Astrocyte of the spinal cord (primary cell): ENCODE results near the gene RGS11.

Experiments used
- DNase-seq: peaks from one replicate; pipeline ENCODE4 v3.0.0; 2011; ENCODE audit warnings: low read depth, low spot score
- H3K4me3 ChIP-seq: 2 replicates; pipeline ENCODE4 v1.5.1; 2011; ENCODE audit warnings: low read depth, mild to moderate bottlenecking, low read length, moderate library complexity
- in situ Hi-C: cut with HindIII; loops from 2 replicates; pipeline ENCODE4 v1.10.0; 2017; ENCODE audit warnings: low sequenced_read_pairs
- TF ChIP-seq, protein P1 (sequence below): IDR thresholded peaks from 2 replicates; pipeline ENCODE4 v1.5.1; 2012; ENCODE audit warnings: low read depth, mild to moderate bottlenecking, low read length, inconsistent platforms

The RGS11 gene

DNA sequence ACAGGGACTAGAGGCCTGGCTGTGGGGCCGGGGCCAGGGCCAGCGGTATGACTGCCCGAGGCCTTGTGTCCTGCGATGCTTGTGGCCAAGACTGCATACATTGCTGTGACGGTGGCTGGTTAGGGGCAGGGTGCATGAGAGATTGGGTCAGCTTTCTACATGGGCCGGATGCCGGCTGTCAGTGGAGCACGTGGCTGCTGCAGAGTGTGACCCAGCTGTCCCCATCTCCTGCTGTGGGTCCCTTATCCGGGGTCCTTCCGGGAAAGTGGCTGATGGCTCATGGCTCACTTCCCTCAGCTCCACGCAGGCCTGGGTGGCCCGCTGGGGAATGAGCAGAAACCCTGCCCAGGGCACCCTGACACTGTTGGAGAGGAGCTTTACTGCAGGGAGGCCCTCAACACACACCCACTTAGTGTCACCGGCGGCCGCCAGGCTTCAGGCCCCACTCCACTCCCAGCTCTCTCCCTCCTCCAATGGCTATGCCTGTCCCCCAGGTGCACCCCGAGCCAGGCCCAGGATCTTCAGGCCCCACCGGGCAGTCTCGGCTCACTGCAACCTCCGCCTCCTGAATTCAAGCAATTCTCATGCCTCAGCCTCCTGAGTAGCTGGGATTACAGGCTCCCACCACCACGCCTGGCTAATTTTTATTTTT is 808 bp upstream of the RGS11 start:
- DNase-seq = no peak
- in situ Hi-C loops = no loop called here
- TF ChIP-seq, protein P1, sequence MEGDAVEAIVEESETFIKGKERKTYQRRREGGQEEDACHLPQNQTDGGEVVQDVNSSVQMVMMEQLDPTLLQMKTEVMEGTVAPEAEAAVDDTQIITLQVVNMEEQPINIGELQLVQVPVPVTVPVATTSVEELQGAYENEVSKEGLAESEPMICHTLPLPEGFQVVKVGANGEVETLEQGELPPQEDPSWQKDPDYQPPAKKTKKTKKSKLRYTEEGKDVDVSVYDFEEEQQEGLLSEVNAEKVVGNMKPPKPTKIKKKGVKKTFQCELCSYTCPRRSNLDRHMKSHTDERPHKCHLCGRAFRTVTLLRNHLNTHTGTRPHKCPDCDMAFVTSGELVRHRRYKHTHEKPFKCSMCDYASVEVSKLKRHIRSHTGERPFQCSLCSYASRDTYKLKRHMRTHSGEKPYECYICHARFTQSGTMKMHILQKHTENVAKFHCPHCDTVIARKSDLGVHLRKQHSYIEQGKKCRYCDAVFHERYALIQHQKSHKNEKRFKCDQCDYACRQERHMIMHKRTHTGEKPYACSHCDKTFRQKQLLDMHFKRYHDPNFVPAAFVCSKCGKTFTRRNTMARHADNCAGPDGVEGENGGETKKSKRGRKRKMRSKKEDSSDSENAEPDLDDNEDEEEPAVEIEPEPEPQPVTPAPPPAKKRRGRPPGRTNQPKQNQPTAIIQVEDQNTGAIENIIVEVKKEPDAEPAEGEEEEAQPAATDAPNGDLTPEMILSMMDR = no peak

DNA sequence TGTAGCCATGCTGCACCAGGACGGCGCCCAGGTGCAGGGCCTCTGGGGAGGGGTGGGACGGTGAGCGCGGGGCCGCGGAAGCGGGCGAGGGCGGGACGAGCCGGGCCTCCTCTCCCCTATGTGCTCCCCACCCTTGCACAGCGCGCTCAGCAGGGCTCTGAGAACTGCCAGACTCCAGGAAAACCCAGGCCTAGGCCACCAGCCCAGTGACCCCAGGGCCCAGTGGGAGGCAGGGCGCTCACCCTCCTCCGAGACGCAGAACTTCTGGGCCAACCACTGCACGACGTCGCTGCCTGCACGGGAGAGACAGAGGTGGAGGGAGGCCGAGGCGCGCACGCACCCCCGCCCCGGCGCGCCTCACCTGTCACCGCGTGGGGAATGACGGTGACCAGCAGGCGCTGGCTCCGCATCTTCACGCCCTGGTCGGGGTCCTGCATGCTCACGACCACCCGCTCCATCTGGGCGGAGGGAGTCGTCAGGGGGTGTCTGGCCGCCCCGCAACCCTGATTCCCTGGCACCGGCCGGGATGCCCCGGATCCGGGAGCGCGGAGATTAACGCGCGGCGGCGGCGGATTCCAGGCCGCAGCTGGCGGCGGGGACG is 603 bp downstream of the RGS11 start:
- DNase-seq = no peak
- peak overlapping the region; percentile 25 for H3K4me3 ChIP-seq
- TF ChIP-seq, protein P1 = no peak
- in situ Hi-C loops = no loop called here

More for the DNA sequence above, 808 bp upstream of the RGS11 start:
- no peak overlapping the region for H3K4me3 ChIP-seq

DNA sequence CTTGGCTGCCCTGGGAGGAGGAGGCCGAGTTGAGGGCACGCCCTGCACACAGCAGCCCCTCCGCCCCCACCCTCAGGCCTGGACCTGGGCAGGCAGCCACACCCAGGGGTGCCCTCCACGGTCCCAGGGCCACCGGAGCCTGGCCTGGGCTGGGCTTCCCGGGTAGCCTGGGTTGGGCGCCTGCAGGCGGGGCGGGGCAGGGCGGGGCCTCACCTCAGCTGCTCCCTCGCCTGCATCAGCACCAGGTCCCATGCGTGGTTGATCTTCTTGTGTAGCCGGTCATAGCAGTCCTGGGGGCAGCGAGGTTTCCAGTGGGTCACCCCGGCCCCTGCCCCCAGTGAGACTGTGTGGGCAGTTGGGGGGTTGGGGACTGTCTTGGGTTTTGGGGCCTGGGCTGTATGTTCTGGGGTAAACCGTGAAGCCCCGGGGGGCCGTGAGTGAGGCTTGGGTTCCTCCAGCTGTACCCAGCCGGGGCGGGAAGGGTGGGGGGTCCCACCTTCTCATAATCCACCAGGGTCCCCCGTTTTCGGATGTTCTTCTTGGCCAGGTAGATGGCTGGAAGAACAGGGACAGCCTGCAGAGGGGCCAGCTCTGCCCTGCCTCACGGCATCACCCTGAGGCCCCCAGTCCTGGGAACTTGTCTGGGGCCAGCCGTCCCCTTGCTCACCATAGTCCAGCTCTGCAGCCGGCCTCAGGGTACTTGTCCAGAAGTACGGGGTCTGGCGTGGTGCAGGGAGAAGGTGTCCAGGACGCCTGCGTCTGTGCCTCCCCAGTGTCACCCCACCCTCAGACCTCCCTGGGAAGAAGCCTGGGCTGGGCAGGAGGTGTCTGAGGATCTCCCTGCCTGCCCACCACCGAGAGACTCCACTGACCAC is 2.0 kb downstream of the RGS11 start:
- H3K4me3 ChIP-seq = no peak overlapping the region
- TF ChIP-seq, protein P1 = no peak
- in situ Hi-C loops = no loop called here
- no peak for DNase-seq

DNA sequence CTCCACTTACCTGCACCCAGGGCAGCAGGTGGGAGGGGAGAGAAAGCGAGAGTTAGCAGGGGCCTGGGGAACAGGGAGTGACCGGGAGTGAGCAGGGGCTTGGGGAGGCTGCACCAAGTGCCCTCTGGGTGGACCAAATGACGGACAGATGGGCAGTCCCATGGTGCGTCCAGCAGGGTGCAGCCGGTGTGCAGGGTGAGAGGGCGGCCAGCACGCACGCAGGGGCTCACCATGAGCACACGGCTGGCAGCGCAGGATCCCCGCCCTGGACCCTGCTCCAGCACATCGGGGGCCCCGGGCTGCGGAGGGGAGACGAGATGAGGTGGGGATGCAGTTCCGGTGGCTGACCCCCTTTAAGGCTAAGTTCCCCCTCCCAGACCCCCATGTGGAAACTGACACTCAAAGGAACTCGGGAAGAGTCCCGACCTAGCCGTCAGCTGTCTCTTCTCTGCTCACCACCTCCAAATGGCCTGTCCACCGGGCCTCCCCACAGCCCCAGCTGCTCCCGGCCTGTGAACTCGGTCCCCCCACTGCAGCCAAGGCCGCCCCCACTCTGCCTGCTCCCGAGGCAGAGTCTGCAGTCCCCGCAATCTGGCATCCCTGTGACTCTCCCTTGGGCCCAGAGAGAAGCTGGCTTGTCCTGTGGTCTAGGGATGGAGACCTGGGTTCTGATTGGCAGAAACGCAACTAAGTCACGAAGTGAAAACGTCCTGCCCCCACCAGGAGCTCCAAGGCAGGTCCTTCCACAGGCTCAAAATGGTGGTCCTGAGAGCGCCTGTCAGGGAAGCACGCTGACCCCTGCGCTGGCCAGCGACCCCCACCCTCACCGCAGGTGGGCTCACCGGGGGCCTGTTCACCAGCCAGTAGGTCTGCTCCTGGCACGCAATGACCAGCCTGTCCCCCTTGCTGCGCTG is 2.9 kb downstream of the RGS11 start:
- TF ChIP-seq, protein P1 = no peak
- in situ Hi-C loops = no loop called here
- no peak overlapping the region for H3K4me3 ChIP-seq
- no peak for DNase-seq

DNA sequence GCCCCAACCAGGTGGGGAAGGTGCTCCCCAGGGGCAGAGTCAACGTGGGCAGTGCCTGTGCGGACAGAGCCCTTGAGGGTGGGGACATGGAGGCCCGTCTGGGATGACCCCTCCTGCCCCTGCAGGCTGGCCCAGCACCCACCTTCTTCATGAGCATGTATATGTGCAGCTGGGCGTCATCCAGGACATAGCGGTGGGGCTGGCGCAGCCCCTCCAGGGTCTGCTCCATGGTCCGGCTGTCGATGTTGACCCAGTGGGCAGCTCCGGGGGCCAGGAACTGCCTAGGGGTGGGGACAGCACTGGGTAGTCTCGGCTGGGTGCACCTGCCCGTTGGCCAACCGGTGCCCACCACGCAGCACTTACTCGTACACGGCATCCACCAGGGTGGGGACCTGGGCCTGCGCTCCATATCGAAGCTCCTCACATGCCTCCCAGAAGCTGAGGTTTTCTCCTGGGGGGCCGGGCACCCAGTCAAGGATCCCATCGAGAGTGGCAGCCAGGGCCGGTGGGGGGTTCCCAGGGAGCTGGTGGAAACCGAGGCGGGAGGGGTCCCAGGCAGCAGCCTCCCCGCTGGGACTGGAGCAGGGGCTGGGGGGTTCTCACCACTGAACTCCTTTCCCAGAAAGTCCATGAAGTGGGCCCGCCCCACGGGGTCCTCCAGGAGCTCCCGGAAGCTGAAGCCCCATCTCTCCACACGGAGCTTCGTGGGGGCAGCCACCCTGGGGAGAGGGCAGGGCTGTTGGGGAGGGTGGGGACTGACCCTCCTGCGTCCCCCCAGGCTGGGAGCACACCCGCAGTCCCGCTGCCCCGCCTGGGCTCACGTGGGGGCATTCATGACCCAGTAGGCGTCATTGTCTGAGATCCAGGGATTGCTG is 5.1 kb downstream of the RGS11 start:
- in situ Hi-C loops = no loop called here
- no peak for DNase-seq
- TF ChIP-seq, protein P1 = no peak
- H3K4me3 ChIP-seq = no peak overlapping the region
